HL-60 (cell line): ENCODE results near the gene SLC10A1.
A peak's percentile ranks its signal among the peaks of the same experiment; 100 is the strongest.

Experiments used
- DNase-seq, 2 experiments: peaks; one replicate each; pipeline ENCODE4 v3.0.0-alpha.2; 2010 to 2020; ENCODE audit warnings: low read depth in 1 of 2, low spot score in 1 of 2
- H3K27ac ChIP-seq: fragments of 250-450 bp; sonication (Bioruptor Pico); replicated peaks from 2 replicates; pipeline ENCODE4 v1.5.1; 2020; ENCODE audit warnings: mild to moderate bottlenecking, moderate library complexity
- H3K27me3 ChIP-seq: fragments of 250-450 bp; sonication (Bioruptor Pico); 2 replicates; pipeline ENCODE4 v1.5.1; 2021; ENCODE audit warnings: mild to moderate bottlenecking, moderate library complexity; ENCODE audit not compliant: insufficient read depth, poor library complexity, severe bottlenecking
- H3K4me3 ChIP-seq: replicated peaks from 2 replicates; pipeline ENCODE4 v1.5.1; 2011; ENCODE audit warnings: mild to moderate bottlenecking, control low read depth, low read length; ENCODE audit not compliant: insufficient read depth
- GABPA ChIP-seq: IDR thresholded peaks from 2 replicates; pipeline ENCODE4 v1.6.1; 2012; ENCODE audit warnings: low read depth
- POLR2AphosphoS5 ChIP-seq: IDR thresholded peaks from 2 replicates; pipeline ENCODE4 v1.6.1; 2012; ENCODE audit warnings: low read depth
- SPI1 ChIP-seq: IDR thresholded peaks from 2 replicates; pipeline ENCODE4 v1.6.1; 2012; ENCODE audit warnings: low read depth, mild to moderate bottlenecking, borderline replicate concordance
- TF ChIP-seq, protein P1 (sequence below): IDR thresholded peaks from 2 replicates; pipeline ENCODE4 v1.6.1; 2012; ENCODE audit warnings: low read depth; ENCODE audit not compliant: insufficient replicate concordance
- TF ChIP-seq, protein P2 (sequence below): IDR thresholded peaks from one replicate; pipeline ENCODE4 v1.5.1; 2011; ENCODE audit warnings: low read length, control low read depth, inconsistent platforms; ENCODE audit not compliant: insufficient read depth

Gene SLC10A1

DNA sequence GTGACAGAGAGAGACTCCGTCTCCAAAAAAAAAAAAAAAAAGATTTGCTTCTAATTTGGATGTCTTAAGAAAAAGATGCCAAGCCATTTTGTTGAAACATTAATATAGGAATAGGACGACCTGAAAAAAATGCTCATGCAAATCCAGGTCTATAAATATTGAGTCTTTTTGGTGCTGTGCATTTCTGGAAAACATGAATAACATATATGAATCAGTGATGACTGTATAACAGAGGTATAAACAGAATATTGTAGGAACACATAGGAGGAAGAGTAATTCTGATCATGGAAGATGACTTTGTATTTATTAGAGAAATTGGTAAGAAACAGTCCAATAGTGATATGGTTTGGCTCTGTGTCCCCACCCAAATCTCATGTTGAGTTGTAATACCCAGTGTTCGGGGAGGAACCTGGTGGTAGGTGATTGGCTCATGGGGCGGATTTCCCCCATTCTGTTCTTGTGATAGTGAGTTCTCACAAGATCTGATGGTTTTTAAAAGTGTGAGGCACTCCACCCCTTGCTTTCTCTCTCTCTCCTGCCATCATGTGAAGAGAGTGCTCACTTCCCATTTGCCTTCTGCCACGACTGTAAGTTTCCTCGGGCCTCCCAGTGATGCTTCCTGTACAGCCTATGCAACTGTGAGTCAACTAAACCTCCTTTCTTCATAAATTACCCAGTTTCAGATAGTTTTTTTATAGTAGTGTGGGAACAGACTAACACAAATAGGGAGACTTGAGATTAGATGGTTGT is 33.1 kb downstream of the SLC10A1 start:
- DNase-seq = peak in 1 of 2 experiments; percentile 2
- Histone ChIP-seq H3K27ac (no peak overlapping the region), H3K27me3 (no peaks in the 10 kb centered on the region), H3K4me3 (no peak overlapping the region)
- TF ChIP-seq, protein P1, sequence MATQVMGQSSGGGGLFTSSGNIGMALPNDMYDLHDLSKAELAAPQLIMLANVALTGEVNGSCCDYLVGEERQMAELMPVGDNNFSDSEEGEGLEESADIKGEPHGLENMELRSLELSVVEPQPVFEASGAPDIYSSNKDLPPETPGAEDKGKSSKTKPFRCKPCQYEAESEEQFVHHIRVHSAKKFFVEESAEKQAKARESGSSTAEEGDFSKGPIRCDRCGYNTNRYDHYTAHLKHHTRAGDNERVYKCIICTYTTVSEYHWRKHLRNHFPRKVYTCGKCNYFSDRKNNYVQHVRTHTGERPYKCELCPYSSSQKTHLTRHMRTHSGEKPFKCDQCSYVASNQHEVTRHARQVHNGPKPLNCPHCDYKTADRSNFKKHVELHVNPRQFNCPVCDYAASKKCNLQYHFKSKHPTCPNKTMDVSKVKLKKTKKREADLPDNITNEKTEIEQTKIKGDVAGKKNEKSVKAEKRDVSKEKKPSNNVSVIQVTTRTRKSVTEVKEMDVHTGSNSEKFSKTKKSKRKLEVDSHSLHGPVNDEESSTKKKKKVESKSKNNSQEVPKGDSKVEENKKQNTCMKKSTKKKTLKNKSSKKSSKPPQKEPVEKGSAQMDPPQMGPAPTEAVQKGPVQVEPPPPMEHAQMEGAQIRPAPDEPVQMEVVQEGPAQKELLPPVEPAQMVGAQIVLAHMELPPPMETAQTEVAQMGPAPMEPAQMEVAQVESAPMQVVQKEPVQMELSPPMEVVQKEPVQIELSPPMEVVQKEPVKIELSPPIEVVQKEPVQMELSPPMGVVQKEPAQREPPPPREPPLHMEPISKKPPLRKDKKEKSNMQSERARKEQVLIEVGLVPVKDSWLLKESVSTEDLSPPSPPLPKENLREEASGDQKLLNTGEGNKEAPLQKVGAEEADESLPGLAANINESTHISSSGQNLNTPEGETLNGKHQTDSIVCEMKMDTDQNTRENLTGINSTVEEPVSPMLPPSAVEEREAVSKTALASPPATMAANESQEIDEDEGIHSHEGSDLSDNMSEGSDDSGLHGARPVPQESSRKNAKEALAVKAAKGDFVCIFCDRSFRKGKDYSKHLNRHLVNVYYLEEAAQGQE = no peak
- no peak for TF ChIP-seq POLR2AphosphoS5
- TF ChIP-seq, protein P2, sequence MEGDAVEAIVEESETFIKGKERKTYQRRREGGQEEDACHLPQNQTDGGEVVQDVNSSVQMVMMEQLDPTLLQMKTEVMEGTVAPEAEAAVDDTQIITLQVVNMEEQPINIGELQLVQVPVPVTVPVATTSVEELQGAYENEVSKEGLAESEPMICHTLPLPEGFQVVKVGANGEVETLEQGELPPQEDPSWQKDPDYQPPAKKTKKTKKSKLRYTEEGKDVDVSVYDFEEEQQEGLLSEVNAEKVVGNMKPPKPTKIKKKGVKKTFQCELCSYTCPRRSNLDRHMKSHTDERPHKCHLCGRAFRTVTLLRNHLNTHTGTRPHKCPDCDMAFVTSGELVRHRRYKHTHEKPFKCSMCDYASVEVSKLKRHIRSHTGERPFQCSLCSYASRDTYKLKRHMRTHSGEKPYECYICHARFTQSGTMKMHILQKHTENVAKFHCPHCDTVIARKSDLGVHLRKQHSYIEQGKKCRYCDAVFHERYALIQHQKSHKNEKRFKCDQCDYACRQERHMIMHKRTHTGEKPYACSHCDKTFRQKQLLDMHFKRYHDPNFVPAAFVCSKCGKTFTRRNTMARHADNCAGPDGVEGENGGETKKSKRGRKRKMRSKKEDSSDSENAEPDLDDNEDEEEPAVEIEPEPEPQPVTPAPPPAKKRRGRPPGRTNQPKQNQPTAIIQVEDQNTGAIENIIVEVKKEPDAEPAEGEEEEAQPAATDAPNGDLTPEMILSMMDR = no peak
- no peak for TF ChIP-seq SPI1
- TF ChIP-seq GABPA = no peak

DNA sequence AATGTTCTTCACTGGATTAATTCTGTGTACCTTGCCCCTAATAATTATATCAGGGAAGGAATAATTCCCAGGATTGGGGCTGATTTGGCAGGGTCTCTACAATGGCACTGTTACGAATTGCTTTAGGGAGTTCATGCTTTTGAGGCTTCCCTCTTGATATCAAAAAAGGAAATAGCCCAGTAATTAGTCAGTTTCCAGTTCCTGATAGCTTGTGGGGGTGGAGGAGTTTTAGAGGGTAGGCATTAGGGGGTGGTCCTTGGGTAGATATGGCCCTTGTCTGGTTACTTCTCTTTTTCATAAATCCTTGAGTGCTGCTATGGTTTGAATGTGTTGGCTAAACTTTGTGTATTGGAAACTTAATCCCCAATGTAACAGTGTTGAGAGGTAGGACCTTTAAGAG is 36.2 kb downstream of the SLC10A1 start:
- no peak for TF ChIP-seq GABPA
- TF ChIP-seq SPI1 = no peak
- TF ChIP-seq, protein P1 = no peak
- TF ChIP-seq, protein P2 = no peak
- no peak for TF ChIP-seq POLR2AphosphoS5
- Histone ChIP-seq H3K27ac (no peak overlapping the region), H3K4me3 (no peak overlapping the region), H3K27me3 (no peaks in the 10 kb centered on the region)
- DNase-seq = no peak

DNA sequence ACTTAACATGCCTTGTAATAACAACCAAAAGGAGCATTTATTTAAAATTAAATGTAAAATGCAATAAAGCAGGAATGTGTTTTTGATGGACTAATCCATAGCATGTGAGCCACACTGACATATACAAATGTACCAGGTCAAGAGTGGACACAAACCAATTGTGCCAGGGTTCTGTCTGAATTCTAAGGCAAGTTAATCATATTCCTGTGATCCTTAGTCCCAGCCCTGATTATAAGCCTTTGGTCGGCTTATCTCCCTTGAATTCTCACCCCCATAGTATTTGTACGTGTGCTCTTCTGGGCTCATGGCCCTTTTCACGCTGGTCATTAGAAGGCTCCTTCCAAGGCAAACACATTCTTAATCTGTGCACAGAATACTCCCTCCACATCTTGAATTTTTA is 40.7 kb downstream of the SLC10A1 start:
- no peak for DNase-seq

More for the DNA sequence above, 40.7 kb downstream of the SLC10A1 start:
- no peaks in the 10 kb centered on the region for H3K27me3 ChIP-seq
- no peak overlapping the region for H3K4me3 ChIP-seq
- H3K27ac ChIP-seq = no peak overlapping the region
- TF ChIP-seq, protein P1 = no peak
- TF ChIP-seq POLR2AphosphoS5 = no peak
- TF ChIP-seq, protein P2 = no peak
- TF ChIP-seq GABPA = no peak
- no peak for TF ChIP-seq SPI1
